Stimulated activated CD8-positive, alpha-beta memory T cell treated with anti-CD3 and anti-CD28 coated beads, Interleukin-12 subunit alpha, Interleukin-12 subunit beta, amount 100 ng/mL, for 1 hour (primary cell): ENCODE results near the gene MIA.
"Not testable (repeated sequence)": the region's sequence is repeated elsewhere in the genome, so short reads cannot be mapped to it uniquely, and the experiment has no call there.

Source experiments
- DNase-seq: peaks from one replicate; pipeline ENCODE4 v3.0.0-alpha.2; 2020; ENCODE audit warnings: low read depth

Gene MIA

DNA sequence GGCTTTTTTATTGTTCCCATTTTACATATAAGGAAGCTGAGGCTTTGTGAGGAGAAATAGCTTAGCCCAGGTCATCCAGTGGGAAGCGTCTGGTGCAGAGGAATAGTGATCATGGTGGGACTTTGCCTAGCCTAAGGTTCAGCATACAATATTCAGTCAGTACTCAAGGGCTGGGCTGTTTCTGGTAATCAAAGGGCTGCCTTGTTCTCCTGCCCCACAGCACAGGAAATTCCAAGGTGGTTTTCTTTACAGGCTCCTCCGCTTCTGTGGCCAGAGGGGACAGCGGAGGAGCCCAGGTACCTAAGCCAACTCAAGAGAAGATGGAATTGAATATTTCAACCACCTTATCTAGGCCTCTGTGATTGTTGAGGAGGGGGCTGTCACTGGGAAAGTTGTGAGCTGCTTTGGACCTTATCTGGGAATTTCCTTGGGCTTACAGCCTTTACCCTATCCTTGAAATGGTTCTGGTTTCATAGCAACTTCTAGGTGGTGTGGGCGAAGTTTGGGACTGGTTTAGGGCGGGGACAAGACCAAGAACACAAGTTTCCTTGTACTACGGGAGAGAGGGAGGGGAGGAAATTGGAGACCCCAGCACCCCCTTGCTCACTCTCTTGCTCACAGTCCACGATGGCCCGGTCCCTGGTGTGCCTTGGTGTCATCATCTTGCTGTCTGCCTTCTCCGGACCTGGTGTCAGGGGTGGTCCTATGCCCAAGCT, at the start of gene MIA:
Gene MIA, plus strand, starts transcription at position 606 of the 716 bp plus-strand sequence. Its CDS starts 22 bp downstream, at position 628.
- no peak for DNase-seq

GRCh38 chr19:40726279-40726678, 49.0 kb upstream of the MIA start:
- no peak for DNase-seq

GRCh38 chr19:40730065-40730464, 45.3 kb upstream of the MIA start:
- DNase-seq: not testable (repeated sequence)

DNA sequence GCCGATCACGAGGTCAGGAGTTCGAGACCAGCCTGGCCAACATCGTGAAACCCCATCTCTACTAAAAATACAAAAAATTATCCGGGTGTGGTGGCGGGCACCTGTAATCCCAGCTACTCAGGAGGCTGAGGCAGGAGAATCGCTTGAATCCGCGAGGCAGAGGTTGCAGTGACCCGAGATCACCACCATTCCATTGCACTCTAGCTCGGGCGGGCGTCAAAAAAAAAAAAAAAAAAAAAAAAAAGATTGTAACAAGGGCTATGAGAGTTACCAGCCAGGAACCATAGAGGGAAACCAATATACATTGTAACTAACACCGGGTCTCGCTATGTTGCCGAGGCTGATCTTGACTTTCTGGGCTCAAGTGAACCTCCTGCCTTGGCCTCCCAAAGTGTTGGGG, 43.0 kb upstream of the MIA start:
- not testable (repeated sequence) for DNase-seq

- DNase-seq: no peak
Measured at GRCh38 chr19:40733149-40733548, 42.2 kb upstream of the MIA start.

DNA sequence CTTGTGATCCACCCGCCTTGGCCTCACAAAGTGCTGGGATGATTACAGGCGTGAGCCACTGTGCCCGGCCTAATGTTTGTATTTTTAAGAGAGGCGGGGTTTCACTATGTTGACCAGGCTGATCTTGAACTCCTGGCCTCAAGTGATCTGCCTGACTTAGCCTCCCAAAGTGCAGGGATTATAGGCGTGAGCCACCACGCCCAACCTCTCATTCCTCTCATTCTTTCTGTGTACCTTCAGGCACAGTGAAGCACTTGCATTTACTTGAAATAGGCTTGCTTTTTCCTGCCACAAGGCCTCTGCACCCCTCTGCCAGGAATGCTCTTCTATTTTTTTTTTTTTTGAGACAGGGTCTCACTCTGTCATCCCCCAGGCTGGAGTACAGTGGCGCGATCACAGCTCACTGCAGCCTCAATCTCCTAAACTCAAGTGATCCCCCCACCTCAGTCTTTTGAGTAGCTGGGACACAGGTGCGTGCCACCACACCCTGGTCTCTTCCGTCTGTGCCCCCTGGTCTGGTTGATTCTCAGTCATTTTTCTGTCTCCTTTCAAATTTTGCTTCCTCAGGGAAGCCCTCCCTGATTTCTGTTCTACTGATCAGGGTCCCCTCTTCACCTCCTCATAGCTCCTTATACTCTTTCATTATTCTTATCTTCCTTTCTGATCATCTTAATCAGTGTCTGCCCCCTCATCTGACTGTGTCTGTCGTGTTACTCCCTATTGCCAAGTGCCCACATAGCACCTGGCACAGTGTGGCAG, 40.1 kb upstream of the MIA start:
- no peak for DNase-seq

DNA sequence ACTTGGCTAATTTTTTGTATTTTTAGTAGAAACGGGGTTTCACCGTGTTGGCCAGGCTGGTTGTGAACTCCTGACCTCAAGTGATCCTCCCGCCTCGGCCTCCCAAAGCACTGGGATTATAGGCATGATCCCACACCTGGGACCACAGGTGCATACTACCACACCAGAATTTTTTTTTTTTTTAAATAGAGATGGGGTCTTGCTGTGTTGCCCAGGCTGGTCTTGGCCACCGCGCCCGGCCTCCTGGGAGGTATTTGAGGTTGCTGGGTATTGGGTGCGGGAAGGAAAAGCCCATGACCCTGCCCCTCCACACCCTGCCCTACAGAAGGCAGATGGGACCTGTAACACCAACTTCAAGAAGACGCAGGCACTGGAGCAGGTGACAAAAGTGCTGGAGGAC, 38.7 kb upstream of the MIA start:
- no peak for DNase-seq

DNA sequence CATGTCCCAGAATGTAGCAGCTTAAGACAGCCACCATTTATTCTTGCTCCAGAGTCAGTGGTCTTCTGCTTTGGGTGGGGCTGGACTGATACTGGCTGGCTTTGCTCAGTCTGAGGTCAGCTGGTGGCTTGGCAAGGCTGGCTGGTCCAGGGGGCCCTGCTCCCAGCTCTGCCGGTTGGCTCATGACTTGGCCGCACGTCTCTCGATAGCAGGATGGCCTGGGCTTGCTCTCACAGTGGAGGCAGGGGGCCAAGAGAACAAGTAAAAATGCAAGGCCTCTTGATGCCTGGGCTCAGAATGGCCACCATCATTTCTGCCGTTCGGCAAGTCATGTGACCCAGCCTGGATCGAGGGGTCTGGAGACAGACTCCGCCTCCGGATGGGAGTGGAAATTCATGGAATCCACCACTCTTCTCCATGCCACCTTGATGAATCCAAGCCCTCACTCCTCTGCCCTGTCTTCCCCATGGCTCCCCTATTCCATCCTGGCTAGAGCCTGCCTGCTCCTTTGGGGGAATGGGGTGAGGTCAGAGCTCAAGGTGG, 38.1 kb upstream of the MIA start:
- DNase-seq: no peak

- no peak for DNase-seq
Measured at GRCh38 chr19:40739030-40739839, 36.1 kb upstream of the MIA start.

GRCh38 chr19:40739871-40740703, 35.2 kb upstream of the MIA start:
- no peak for DNase-seq

DNA sequence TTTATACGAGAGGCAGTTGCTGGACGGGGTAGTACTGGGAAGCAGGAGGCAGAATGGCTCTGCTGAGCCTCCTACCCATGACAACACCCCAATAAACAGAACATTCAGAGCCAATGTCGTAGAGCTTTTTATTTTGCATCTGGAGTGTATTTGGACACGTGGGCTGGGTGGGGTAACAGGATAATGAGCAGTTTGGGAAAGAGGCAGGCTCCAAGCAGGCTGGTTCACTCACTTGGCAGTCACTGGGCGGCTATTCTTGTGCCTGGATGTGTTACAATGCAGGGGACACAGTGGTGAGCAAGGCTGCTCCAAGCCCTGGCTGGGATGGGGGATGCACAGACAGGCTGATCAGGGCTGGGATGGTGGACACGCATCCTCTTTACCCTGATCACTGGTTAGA, 34.6 kb upstream of the MIA start:
- DNase-seq: no peak

DNA sequence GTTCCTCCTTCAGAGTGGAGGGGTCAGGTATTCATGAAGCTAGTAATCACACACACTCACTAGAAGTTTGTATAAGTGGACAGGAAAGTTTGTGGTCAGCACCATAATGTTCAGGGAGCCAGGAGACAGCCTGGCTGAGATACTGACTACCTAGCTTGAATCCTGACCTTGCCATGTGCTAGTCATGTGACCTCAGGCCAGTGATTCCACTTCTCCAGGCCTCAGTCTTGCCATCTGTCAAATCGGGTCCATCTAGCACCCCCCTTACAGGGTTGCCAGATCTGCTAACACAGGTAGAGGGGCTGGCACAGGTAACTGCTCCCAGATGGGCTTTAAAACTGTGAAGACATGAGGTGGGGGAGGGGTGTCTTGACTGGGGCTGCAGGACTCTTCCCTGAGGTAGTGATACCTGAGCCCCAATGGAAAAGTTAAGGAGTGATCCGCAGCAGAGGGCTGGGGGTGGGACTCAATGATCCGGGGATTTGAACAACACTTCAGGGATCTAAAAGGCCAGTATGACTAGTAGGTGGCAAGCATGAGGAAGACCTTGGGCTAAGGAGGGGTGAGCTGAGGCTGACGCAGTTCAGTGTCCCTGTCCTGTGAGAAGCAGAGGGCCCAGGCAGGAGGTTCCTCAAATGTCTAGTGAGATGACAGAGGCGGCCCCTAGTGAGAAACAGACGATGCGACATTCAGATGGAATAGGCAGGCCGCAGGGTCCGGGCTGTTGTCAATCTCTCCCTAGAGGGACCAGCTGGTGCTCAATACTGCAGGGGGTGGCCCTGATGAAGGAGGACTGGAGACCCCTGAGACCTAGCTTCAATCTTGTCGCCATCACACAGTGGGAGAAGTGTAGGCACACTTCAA, 33.6 kb upstream of the MIA start:
- no peak for DNase-seq

GRCh38 chr19:40742477-40742876, 32.8 kb upstream of the MIA start:
- DNase-seq: no peak

DNA sequence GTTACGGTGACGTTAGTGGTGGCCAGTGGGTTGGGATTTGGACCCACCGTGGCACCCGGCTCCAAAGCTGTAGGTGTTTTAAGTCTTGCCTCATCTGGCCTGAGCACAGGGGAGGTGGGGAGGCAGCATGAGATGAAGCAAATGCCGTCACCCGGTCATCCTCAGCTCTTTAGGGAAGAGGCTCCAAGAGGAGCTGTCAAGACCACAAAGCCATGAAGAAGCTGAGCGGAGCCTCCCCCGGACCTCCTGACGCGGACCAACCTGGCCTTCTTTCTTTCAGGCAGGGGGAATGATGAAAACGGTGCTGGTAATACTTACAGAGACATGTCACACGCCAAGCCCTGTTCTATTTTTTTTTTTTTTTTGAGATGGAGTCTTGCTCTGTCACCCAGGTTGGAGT, 32.4 kb upstream of the MIA start:
- DNase-seq: no peak

- DNase-seq: no peak
Measured at GRCh38 chr19:40743926-40744325, 31.4 kb upstream of the MIA start.

- no peak for DNase-seq
Measured at GRCh38 chr19:40744554-40745401, 30.5 kb upstream of the MIA start.

DNA sequence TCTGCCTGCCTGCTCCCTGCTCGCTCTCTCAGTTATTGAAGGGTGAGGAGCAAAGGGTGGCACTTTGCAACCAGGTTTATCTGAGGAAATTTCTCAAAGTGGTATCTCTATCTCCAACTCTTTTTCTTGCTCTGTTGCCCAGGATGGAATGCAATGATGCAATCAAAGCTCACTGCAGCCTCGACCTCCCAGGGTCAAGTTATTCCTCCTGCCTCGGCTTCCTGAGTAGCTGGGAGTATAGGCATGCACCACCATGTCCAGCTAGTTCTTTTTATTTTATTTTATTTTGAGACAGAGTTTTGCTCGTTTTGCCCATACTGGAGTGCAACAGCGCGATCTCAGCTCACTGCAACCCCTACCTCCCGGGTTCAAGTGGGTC, 29.9 kb upstream of the MIA start:
- DNase-seq: no peak

DNA sequence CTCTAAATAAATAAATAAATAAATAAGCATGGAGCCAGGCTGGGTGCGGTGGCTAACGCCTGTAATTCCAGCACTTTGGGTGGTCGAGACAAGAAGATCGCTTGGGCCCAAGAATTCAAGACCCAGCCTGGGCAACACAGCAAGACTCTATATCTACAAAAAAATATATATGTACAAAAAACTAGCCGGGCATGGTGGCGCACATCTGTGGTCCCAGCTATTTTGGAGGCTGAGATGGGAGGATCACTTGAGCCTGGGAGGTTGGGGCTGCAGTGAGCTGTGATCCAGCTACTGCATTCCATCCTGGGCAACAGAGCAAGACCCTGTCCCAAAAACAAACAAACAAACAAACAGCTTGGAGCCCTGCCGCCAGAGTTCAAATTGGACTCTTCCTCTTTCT, 27.8 kb upstream of the MIA start:
- DNase-seq: no peak

GRCh38 chr19:40750058-40750873, 25.1 kb upstream of the MIA start, which contains the start of gene ACTMAP:
Gene ACTMAP (minus strand): TSS chr19:40750477. CDS start chr19:40749803, 674 bp downstream.
- DNase-seq: peak; percentile 99
